ENCODE measurements around the gene GPRC5D. TPM values are rescaled to one million over a fixed set of nuclear protein-coding genes. Genes with fewer than 3 reads are reported as not detected.

GPRC5D gene
- 1.4 TPM for polyA plus RNA-seq

DNA sequence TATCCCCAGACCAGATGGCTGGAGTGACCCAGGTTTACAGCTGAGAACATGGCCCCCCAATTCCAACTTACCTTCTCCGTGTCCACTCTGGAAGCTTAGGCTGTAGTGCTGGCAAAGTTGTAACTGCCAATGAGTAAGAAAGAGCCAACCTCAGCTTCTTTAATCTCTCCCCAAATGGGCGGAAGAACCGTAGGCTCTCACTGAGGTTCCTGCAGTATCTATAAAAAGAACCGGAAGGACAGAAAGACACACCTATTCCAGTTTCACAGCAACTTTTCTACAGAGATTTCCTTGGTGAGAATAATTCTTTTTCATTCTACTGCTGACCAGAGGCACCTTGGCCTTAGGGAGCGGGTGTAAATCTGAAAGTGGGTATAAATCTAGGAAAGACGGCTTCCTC is at the start of gene GPRC5D:
Gene GPRC5D, minus strand, starts transcription at position 135 of the 400 bp plus-strand sequence. CDS start 1,786 bp downstream, outside the sequence.
- no peak within 1 kb of the TSS for H3K27ac Mint-ChIP-seq

DNA sequence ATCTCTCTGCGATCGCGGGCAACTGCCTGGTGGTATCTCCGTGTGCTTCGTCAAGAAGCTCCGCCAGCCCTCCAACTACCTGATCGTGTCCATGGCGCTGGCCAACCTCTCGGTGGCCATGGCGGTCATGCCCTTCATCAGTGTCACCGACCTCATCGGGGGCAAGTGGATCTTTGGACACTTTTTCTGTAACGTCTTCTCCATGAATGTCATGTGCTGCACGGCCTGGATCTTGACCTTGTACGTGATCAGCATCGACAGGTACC is 49.7 kb upstream of the GPRC5D start:
- H3K4me1 Mint-ChIP-seq: peaks cover 3 to 18% (median 17%) of the 10 kb centered on the region in 3 donors
- no peaks in the 10 kb centered on the region for H3K36me3 Mint-ChIP-seq
- peak overlapping the region; percentile 55 to 90 (median 81) for H3K4me3 Mint-ChIP-seq
- H3K27ac Mint-ChIP-seq: peak overlapping the region in 2 of 3 donors; percentile 71 to 78
- peaks cover 2% of the 10 kb centered on the region for H3K27me3 Mint-ChIP-seq
- no peaks in the 10 kb centered on the region for H3K9me3 Mint-ChIP-seq

More for the DNA sequence above, at the start of gene GPRC5D:
- Mint-ChIP-seq H3K27me3 (peaks cover 2% of the 10 kb centered on the region), H3K4me3 (peak within 1 kb of the TSS in 3 of 4 donors; percentile 33 to 92 (median 61)), H3K9me3 (no peaks in the 10 kb centered on the region), H3K36me3 (no peaks in the 10 kb centered on the region), H3K4me1 (peaks cover 0 to 3% (median 0%) of the 10 kb centered on the region in 3 donors)

DNA sequence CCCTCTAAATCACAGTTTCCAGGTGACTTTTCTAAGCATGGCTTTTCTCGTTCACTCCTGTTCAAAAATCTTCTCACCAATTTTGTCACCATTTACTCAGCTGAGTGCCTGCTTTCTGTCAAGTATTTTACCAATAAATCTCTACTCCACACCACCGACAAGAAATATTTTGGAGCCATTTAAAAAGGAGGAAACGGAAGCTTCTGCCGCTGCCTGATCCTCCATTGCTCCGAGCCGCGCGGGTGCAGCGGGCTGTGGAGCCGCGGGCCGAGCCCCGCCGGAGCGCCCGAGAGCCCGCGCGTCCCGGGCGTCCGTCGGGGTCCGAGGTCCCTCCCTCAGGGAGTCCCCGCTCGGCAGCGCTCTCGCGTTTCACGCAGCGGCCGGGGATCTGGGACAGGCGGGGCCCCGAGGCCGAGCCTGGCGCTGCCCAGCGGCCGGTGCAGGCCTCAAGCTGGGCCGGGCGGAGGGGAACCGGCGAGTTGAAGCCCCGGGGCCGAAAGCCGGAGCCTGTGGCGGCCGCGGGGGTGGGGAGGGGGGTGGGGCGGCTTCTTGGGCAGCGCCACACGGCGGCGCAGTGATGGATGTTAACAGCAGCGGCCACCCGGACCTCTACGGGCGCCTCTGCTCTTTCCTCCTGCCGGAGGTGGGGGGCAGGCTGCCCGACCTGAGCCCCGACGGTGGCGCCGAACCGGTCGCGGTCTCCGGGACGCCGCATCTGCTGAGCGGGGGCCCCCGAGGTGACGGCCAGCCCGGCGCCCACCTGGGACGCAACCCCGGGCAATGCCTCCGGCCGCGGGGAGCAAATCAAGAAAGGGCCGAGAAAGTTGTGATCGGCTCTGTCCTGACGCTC is 49.2 kb upstream of the GPRC5D start:
- Mint-ChIP-seq H3K36me3 (no peaks in the 10 kb centered on the region), H3K27ac (peak overlapping the region; percentile 27 to 83 (median 45)), H3K9me3 (no peaks in the 10 kb centered on the region), H3K4me3 (peak overlapping the region; percentile 91 to 93 (median 92)), H3K4me1 (peaks cover 3 to 18% (median 17%) of the 10 kb centered on the region in 3 donors), H3K27me3 (peaks cover 2% of the 10 kb centered on the region)

DNA sequence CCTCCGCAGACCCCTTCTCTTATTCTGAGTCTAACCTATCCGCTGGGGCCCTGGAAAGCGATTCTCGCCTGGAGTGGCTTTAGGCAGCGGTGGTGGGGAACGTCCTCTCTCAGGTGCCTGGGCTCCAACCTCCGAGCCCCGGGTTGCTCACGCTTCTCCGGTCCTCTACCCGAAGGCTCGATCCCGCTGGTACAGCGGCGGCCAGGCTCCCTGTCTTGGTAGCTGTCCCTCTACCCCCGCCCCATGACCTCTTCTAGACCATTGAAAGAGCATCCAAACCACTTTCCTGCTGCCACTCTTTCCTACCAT is 48.6 kb upstream of the GPRC5D start:
- Mint-ChIP-seq H3K4me3 (peak overlapping the region; percentile 91 to 93 (median 92)), H3K4me1 (peaks cover 3 to 18% (median 17%) of the 10 kb centered on the region in 3 donors), H3K27ac (peak overlapping the region; percentile 27 to 83 (median 45)), H3K27me3 (peaks cover 2% of the 10 kb centered on the region), H3K9me3 (no peaks in the 10 kb centered on the region), H3K36me3 (no peaks in the 10 kb centered on the region)

DNA sequence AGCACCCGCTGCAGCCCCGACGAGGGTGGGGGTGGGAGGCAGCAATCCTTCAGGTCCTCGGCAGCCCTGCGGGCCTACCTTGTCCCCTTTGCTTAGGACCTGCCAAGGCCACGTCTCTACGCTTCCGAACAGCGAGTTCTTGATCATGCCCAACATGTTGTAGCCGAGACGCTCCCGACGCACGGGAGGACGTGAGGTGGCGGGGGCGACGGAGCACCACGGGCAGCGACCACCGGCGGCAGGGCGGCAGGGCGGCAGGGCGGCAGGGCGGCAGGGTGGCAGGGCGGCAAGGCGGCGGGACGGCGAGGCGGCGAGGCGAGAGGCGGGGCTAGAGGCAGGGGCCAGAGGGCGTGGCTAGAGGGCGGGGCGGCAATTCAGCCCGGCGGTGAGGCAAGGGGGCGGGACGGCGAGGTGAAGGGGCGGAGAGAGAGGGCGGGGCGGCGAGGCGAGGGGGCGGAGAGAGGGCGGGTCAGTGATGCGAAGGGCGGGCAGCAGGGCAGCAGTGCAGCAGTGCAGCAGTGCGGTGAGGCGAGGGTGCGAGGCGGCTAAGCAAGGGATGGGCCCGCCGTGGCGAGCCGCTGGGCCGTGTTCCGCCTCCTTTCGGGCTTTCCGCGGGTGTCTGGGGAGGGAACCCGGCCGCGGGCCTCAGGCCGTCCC is 48.1 kb upstream of the GPRC5D start, which contains the start of gene HEBP1:
Gene HEBP1, minus strand, starts transcription at position 307 of the 657 bp plus-strand sequence. Its CDS starts 151 bp downstream, at position 156.
- peak within 1 kb of the TSS; percentile 91 to 93 (median 92) for H3K4me3 Mint-ChIP-seq
- peaks cover 2% of the 10 kb centered on the region for H3K27me3 Mint-ChIP-seq
- H3K9me3 Mint-ChIP-seq: no peaks in the 10 kb centered on the region
- peak within 1 kb of the TSS; percentile 37 to 83 (median 45) for H3K27ac Mint-ChIP-seq
- H3K4me1 Mint-ChIP-seq: peaks cover 3 to 18% (median 17%) of the 10 kb centered on the region in 3 donors
- no peaks in the 10 kb centered on the region for H3K36me3 Mint-ChIP-seq

DNA sequence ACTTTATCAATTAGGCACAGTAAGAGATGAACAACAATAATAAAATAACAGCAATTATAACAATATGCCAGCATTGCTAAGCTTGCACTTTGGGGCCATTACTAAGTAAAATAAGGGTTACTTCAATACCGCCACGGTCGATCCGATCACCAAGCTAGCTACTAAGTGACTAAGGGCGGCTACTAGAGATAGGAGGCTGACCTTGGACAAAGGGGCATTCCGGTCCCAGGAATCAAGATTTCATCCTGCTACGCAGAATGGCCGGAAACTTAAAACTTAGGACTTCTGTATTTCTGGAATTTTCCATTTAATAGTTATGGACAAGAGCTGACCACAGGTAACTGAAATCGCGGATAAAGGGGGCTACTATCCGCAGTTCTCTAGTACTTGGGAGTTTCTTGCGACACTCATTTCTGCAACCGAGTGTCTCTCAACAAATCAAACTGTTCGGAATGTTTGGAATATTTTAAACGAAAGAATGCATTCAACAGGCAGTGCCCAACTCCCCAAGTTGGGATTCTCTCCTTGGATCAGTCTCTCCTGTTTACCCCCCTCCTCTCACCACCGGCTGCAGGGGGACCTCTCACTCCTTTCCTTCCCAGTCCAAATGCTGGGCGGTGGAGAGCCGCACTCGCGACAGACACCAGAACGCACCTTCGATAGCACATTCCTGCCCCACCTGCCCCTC is 47.4 kb upstream of the GPRC5D start:
- no peaks in the 10 kb centered on the region for H3K27me3 Mint-ChIP-seq
- peak overlapping the region; percentile 23 to 45 (median 37) for H3K27ac Mint-ChIP-seq
- no peaks in the 10 kb centered on the region for H3K9me3 Mint-ChIP-seq
- H3K4me1 Mint-ChIP-seq: peaks cover 3 to 18% (median 17%) of the 10 kb centered on the region in 3 donors
- peak overlapping the region; percentile 91 to 93 (median 92) for H3K4me3 Mint-ChIP-seq
- H3K36me3 Mint-ChIP-seq: no peaks in the 10 kb centered on the region

DNA sequence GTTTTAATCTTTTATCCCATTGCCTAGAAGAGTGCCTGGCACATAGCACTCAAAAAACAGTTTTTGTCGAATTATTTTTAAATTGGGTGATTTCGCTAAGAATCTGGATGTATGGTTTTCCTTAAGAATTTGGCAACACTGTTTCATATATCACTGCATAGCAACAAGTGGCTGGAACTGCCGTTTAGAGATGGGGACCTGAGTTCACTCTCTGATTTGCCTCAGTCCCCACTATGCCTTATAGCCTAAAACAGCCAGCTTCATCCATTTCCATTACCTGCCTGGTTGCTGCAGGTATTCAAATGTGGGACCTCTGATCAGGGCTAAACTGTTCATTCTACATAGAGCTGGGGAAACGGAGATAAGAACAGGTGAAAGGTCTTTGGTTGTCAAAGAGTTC is 46.3 kb upstream of the GPRC5D start:
- peak overlapping the region in 1 of 3 donors; percentile 29 for H3K27ac Mint-ChIP-seq
- H3K4me1 Mint-ChIP-seq: peaks cover 3 to 18% (median 17%) of the 10 kb centered on the region in 3 donors
- H3K27me3 Mint-ChIP-seq: no peaks in the 10 kb centered on the region
- H3K9me3 Mint-ChIP-seq: no peaks in the 10 kb centered on the region
- peak overlapping the region in 1 of 4 donors; percentile 91 for H3K4me3 Mint-ChIP-seq
- H3K36me3 Mint-ChIP-seq: peaks cover 3% of the 10 kb centered on the region

DNA sequence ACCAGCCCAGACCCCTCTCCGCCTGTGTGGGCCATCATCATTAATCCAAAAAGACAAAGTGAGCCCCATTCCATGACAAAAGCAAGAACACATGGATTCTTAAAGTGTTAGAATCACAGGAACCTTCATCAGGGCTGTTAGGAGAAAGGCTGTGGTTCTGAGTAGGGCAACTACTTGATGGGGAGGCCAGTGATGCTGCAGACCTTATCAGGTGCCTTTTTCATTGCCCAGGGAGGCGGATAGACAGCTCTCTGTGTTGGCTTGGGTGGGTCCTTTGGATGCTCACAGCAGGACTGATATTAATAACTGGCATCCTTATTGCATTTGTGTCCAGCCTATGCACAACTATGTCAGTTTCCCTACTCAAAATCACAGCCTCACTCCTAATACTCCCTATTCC is 45.8 kb upstream of the GPRC5D start:
- peak overlapping the region in 1 of 3 donors; percentile 29 for H3K27ac Mint-ChIP-seq
- H3K27me3 Mint-ChIP-seq: no peaks in the 10 kb centered on the region
- peak overlapping the region in 1 of 4 donors; percentile 91 for H3K4me3 Mint-ChIP-seq
- H3K9me3 Mint-ChIP-seq: no peaks in the 10 kb centered on the region
- H3K36me3 Mint-ChIP-seq: peaks cover 5% of the 10 kb centered on the region
- peaks cover 3 to 20% (median 18%) of the 10 kb centered on the region in 3 donors for H3K4me1 Mint-ChIP-seq

DNA sequence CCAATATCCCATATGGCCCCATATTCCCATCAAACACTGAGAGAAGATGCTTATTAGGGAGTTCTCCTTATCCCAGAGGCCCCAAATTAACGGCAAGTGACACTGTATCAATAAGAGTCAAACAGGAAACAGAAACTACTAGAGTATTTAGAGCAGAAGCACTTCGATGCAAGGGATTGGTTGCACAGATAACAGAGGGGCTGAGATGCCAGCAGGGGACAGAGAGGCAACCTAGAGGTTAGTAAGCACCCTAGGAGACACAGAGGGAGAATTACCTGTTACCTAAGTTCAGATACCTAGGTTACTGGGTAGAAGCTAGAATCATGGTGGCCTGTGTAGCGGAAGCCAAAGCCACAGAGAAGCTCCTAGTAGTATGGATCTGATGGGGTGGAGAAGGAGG is 45.2 kb upstream of the GPRC5D start:
- no peaks in the 10 kb centered on the region for H3K9me3 Mint-ChIP-seq
- no peaks in the 10 kb centered on the region for H3K27me3 Mint-ChIP-seq
- peak overlapping the region in 1 of 4 donors; percentile 91 for H3K4me3 Mint-ChIP-seq
- H3K27ac Mint-ChIP-seq: no peak overlapping the region
- H3K36me3 Mint-ChIP-seq: peaks cover 5% of the 10 kb centered on the region
- H3K4me1 Mint-ChIP-seq: peaks cover 5 to 23% (median 21%) of the 10 kb centered on the region in 3 donors

DNA sequence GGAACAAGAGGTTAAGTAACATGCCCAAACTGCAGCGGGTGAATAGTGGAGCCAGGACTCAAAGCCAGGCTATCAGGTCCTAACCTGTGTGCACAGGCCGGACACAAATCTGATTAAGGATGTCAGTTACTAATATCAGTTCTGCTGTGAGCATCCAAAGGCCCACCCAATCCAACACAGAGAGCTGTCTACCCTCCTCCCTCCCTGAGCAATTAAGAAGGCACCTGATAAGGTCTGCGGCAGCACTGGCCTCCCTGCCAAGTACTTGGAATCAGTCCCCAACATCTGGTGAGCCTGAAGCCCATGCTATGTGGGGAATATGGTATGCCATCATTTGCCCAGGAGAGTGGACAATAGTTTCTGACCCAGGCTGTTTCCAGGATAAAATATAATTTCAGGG is 44.2 kb upstream of the GPRC5D start:
- H3K27ac Mint-ChIP-seq: no peak overlapping the region
- H3K27me3 Mint-ChIP-seq: no peaks in the 10 kb centered on the region
- H3K4me3 Mint-ChIP-seq: no peak overlapping the region
- H3K36me3 Mint-ChIP-seq: peaks cover 5% of the 10 kb centered on the region
- no peaks in the 10 kb centered on the region for H3K9me3 Mint-ChIP-seq
- peaks cover 6 to 23% (median 18%) of the 10 kb centered on the region in 3 donors for H3K4me1 Mint-ChIP-seq

DNA sequence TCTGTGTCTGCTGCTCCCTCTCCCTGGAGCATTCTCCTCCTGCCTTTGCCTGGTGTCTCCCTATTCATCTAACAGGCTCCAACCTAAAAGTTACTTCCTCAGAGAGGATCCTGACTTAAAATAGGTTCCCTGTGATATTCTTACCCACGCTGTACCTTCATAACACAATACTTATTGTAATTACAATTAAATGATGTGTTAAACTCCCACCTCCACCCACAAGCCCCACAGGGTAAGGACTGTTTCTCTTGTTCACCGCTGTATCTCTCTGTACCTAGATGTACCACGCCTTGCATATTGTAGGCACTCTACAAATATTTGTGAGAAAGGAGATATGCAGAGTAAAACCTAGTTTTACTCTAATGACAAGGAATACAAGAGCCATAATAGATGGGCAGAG is 43.1 kb upstream of the GPRC5D start:
- H3K27me3 Mint-ChIP-seq: no peaks in the 10 kb centered on the region
- H3K27ac Mint-ChIP-seq: no peak overlapping the region
- no peak overlapping the region for H3K4me3 Mint-ChIP-seq
- H3K4me1 Mint-ChIP-seq: peaks cover 9 to 18% (median 16%) of the 10 kb centered on the region in 3 donors
- no peaks in the 10 kb centered on the region for H3K9me3 Mint-ChIP-seq
- H3K36me3 Mint-ChIP-seq: peaks cover 8% of the 10 kb centered on the region

DNA sequence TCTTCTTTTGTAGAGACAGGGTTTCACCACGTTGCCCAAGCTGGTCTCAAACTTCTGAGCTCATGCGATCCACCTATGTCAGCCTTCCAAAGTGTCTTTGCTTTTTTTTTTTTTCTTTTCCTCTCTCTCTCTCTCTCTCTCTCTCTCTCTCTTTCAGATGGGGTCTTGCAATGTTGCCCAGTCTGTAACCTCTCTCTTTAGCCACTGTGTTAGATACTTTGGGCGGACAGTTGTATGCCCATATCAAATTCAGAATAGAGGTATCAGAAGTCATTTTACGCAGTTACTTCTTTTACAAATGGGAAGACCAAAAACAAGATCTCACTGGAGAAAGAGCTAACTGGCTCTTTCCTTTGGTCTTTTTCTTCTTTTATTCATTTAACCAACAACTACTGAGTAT is 41.4 kb upstream of the GPRC5D start:
- peaks cover 8% of the 10 kb centered on the region for H3K36me3 Mint-ChIP-seq
- no peak overlapping the region for H3K27ac Mint-ChIP-seq
- peaks cover 6 to 12% (median 11%) of the 10 kb centered on the region in 3 donors for H3K4me1 Mint-ChIP-seq
- H3K4me3 Mint-ChIP-seq: peak overlapping the region in 1 of 4 donors; percentile 61
- no peaks in the 10 kb centered on the region for H3K27me3 Mint-ChIP-seq
- no peaks in the 10 kb centered on the region for H3K9me3 Mint-ChIP-seq

DNA sequence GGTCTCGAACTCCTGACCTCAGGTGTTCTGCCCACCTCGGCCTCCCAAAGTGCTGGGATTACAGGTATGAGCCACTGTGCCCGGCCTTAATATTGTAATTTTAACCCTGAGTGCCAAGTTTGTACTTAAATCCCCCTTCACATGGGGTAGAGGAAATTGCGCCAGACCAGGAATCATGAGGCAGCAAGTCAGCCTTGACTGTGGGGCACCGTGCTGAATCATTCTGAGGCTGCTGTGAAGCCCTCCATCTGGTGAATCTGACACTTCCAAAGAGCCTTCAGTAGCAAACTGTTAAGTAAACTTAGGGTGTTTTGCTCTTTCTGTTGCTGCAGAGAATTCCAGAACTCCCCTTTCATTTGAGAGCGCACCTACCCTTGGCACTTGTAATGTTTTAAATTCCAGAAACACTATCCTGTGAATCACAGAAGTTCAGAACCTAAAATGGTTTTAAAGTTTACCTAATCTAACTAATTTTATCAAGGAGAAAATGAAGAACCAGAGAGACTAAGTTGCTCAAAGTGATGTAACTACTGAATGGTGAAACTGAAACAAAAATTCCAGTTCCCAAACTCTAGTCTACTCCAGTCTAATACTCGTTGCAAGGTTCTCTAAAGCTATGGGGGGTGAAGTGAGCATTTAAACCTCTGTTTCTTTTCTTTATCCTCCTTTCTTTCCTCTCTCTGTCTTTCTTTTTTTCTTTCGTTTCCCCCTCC is 40.6 kb upstream of the GPRC5D start:
- Mint-ChIP-seq H3K27ac (peak overlapping the region in 1 of 3 donors; percentile 5), H3K4me1 (peaks cover 6 to 11% (median 10%) of the 10 kb centered on the region in 3 donors), H3K27me3 (no peaks in the 10 kb centered on the region), H3K36me3 (peaks cover 8% of the 10 kb centered on the region), H3K9me3 (no peaks in the 10 kb centered on the region), H3K4me3 (peak overlapping the region in 1 of 4 donors; percentile 14)

DNA sequence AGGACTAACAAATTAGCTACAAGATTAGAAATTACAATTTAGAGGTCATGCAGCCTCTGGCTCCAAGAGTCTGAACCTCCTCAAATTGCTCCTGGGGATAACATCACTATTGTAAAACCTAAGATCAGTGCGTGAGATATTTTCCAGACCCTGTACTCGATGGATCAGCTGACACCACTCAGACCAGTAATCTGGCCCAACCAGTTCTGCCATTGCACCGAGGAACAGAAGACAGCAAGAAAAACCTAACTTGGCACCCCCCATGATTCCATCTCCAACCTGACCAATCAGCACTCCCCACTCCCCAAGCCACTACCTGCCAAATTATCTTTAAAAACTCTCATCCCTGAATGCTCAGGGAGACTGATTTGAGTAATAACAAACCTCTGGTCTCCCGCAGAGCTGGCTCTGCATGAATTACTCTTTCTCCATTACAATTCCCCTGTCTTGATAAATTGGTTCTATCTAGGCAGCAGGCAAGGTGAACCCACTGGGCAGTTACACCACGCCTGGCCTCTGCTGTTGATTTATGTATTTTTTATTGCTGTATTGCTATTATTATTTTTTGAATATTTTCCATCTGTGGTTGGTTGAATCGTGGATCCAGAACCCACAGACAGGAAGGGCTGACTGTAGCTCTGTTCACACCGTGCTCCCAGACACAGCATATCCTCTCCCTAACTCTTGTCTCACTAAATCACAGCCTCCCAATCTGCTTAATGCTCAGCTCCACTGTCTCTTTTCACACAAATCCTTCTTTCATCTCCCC is 38.9 kb upstream of the GPRC5D start:
- Mint-ChIP-seq H3K36me3 (peaks cover 13% of the 10 kb centered on the region), H3K9me3 (no peaks in the 10 kb centered on the region), H3K4me3 (no peak overlapping the region), H3K27ac (peak overlapping the region in 1 of 3 donors; percentile 14), H3K27me3 (no peaks in the 10 kb centered on the region), H3K4me1 (peaks cover 4 to 7% (median 6%) of the 10 kb centered on the region in 3 donors)

All from IgD-negative memory B cell (primary cell).